Measurements from ENCODE around the gene MCC.

The MCC gene

GRCh38 chr5:113218200-113218599 is 270.1 kb downstream of the MCC start:
- DNase-seq: no peak

GRCh38 chr5:113217619-113218184 is 270.6 kb downstream of the MCC start:
- DNase-seq: no peak

GRCh38 chr5:113216545-113216944 is 271.7 kb downstream of the MCC start:
- DNase-seq: no peak

GRCh38 chr5:113215401-113216060 is 272.7 kb downstream of the MCC start:
- no peak for DNase-seq

- no peak for DNase-seq
These were observed 273.5 kb downstream of the MCC start for GRCh38 chr5:113214606-113215323.

- DNase-seq: no peak
These were observed 274.5 kb downstream of the MCC start for GRCh38 chr5:113213551-113214425.

- DNase-seq: no peak
These were observed 275.9 kb downstream of the MCC start for GRCh38 chr5:113212244-113212920.

- DNase-seq: no peak
These were observed 278.8 kb downstream of the MCC start for GRCh38 chr5:113209498-113209897.

- DNase-seq: no peak
These were observed 282.4 kb downstream of the MCC start for GRCh38 chr5:113205807-113206206.

GRCh38 chr5:113205323-113205722 is 282.9 kb downstream of the MCC start:
- no peak for DNase-seq

GRCh38 chr5:113204525-113205161 is 283.6 kb downstream of the MCC start:
- no peak for DNase-seq

- no peak for DNase-seq
These were observed 284.3 kb downstream of the MCC start for GRCh38 chr5:113203916-113204315.

GRCh38 chr5:113202746-113203716 is 285.2 kb downstream of the MCC start:
- no peak for DNase-seq

- no peak for DNase-seq
These were observed 286.0 kb downstream of the MCC start for GRCh38 chr5:113202287-113202686.

GRCh38 chr5:113201715-113202114 is 286.5 kb downstream of the MCC start:
- no peak for DNase-seq

- no peak for DNase-seq
These were observed 288.9 kb downstream of the MCC start for GRCh38 chr5:113199122-113199905.

GRCh38 chr5:113197456-113198200 is 290.6 kb downstream of the MCC start:
- no peak for DNase-seq

- DNase-seq: no peak
These were observed 292.5 kb downstream of the MCC start for GRCh38 chr5:113195771-113196170.

- no peak for DNase-seq
These were observed 293.0 kb downstream of the MCC start for GRCh38 chr5:113195251-113195650.

All from activated CD4-positive, alpha-beta T cell treated with anti-CD3 and anti-CD28 coated beads, Interleukin-2, amount 50 U/mL, for 48 hours (primary cell).